DND-41 (cell line): ENCODE measurements around the gene ALDH16A1.
"Not testable (repeated sequence)": the region's sequence is repeated elsewhere in the genome, so short reads cannot be mapped to it uniquely, and the experiment has no call there.

Experiments
- ATAC-seq: fragments of 200-7000 bp; cut with Tn5 transposase; 3 replicates; pipeline ENCODE4 v1.9.1; 2021; ENCODE audit warnings: low read depth; ENCODE audit not compliant: insufficient read depth
- DNase-seq: peaks from one replicate; pipeline ENCODE4 v3.0.0-alpha.2; 2020
- H2AFZ ChIP-seq: 2 replicates; pipeline ENCODE4 v1.6.0; 2012; ENCODE audit warnings: low read depth, low read length
- H3K27ac ChIP-seq: 2 replicates; pipeline ENCODE4 v1.5.1; 2012; ENCODE audit warnings: low read length, inconsistent platforms
- H3K27me3 ChIP-seq: fragments of 200-600 bp; sonication (generic); 2 replicates; pipeline ENCODE4 v1.6.0; 2012; ENCODE audit warnings: low read length, mild to moderate bottlenecking, inconsistent platforms; ENCODE audit not compliant: insufficient read depth, poor library complexity
- H3K36me3 ChIP-seq: 2 replicates; pipeline ENCODE4 v1.5.1; 2012; ENCODE audit warnings: low read length, inconsistent platforms; ENCODE audit not compliant: insufficient read depth
- H3K4me1 ChIP-seq: 2 replicates; pipeline ENCODE4 v1.5.1; 2012; ENCODE audit warnings: mild to moderate bottlenecking, low read length; ENCODE audit not compliant: insufficient read depth
- H3K4me2 ChIP-seq: 2 replicates; pipeline ENCODE4 v1.6.0; 2012; ENCODE audit warnings: mild to moderate bottlenecking, moderate library complexity, low read length, inconsistent platforms; ENCODE audit not compliant: insufficient read depth
- H3K4me3 ChIP-seq, 2 experiments: fragments of 200-600 bp in 1 of 2; shearing (Covaris generic) in 1 of 2; 2 replicates each; pipeline ENCODE4 v1.5.1; 2012 to 2016; ENCODE audit warnings: inconsistent platforms in 2 of 2, low read length in 2 of 2, mild to moderate bottlenecking in 2 of 2, low read depth in 1 of 2, moderate library complexity in 1 of 2
- H3K79me2 ChIP-seq: 2 replicates; pipeline ENCODE4 v1.6.0; 2012; ENCODE audit warnings: low read length, inconsistent platforms; ENCODE audit not compliant: insufficient read depth
- H3K9ac ChIP-seq: 2 replicates; pipeline ENCODE4 v1.6.0; 2012; ENCODE audit warnings: low read depth, mild to moderate bottlenecking, inconsistent platforms, low read length, moderate library complexity
- H3K9me3 ChIP-seq: 2 replicates; pipeline ENCODE4 v1.5.1; 2012; ENCODE audit warnings: low read length, moderate library complexity, mild to moderate bottlenecking, inconsistent platforms; ENCODE audit not compliant: insufficient read depth, severe bottlenecking
- H4K20me1 ChIP-seq: 2 replicates; pipeline ENCODE4 v1.6.0; 2012; ENCODE audit warnings: low read length; ENCODE audit not compliant: insufficient read depth
- EZH2 ChIP-seq: IDR thresholded peaks from 3 replicates; pipeline ENCODE4 v1.6.1; 2012; ENCODE audit warnings: borderline replicate concordance, low read depth, mild to moderate bottlenecking, moderate library complexity, low read length, inconsistent platforms; ENCODE audit not compliant: severe bottlenecking
- TF ChIP-seq, protein P1 (sequence below): IDR thresholded peaks from 2 replicates; pipeline ENCODE4 v1.5.1; 2012; ENCODE audit warnings: borderline replicate concordance, low read length, moderate library complexity, mild to moderate bottlenecking; ENCODE audit not compliant: poor library complexity, severe bottlenecking; ENCODE audit errors: extremely low read depth

Gene ALDH16A1

DNA sequence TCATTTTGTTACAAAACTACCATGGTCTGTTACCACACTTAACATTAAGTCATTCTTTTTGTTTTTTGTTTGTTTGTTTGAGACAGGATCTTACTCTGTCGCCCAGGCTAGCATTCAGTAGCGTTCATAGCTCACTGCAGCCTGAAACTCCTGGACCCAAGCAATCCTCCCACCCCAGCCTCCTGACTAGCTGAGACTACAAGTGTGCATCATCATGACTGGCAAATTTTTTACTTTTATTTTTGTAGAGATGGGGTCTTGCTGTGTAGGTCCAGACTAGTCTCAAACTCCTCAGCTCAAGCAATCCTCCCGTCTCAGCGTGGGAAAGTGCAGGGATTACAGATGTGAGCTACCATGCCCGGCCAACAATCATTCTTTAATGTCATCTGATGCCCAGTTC is 3.3 kb downstream of the ALDH16A1 start:
- Histone ChIP-seq H3K27ac (no peak overlapping the region), H2AFZ (no peak overlapping the region), H3K4me1 (peaks cover 22% of the 10 kb centered on the region), H3K27me3 (no peaks in the 10 kb centered on the region), H3K9me3 (no peaks in the 10 kb centered on the region), H3K4me2 (no peak overlapping the region), H3K4me3 (no peak overlapping the region), H3K36me3 (peaks cover 45% of the 10 kb centered on the region), H3K9ac (no peak overlapping the region), H4K20me1 (no peaks in the 10 kb centered on the region), H3K79me2 (peaks cover 53% of the 10 kb centered on the region)
- no peak for DNase-seq
- TF ChIP-seq, protein P1, sequence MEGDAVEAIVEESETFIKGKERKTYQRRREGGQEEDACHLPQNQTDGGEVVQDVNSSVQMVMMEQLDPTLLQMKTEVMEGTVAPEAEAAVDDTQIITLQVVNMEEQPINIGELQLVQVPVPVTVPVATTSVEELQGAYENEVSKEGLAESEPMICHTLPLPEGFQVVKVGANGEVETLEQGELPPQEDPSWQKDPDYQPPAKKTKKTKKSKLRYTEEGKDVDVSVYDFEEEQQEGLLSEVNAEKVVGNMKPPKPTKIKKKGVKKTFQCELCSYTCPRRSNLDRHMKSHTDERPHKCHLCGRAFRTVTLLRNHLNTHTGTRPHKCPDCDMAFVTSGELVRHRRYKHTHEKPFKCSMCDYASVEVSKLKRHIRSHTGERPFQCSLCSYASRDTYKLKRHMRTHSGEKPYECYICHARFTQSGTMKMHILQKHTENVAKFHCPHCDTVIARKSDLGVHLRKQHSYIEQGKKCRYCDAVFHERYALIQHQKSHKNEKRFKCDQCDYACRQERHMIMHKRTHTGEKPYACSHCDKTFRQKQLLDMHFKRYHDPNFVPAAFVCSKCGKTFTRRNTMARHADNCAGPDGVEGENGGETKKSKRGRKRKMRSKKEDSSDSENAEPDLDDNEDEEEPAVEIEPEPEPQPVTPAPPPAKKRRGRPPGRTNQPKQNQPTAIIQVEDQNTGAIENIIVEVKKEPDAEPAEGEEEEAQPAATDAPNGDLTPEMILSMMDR: no peak
- no peak for TF ChIP-seq EZH2
- no peak for ATAC-seq

DNA sequence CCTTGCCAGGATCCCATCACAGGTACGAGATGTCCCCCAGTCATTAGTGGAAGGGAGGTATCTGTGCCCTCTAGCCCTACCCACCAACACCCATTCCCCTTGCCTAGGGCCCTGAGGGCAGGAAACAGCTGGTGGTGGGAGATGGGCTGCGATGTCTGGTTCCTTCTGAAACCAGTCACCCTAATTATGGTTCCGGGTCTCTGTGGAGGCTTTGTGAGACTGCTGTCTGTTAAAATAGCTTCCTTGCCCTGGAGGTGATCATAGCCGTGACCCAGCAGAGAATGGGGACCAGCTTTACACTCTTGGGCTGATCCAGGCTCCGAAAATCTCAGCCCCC is 5.5 kb downstream of the ALDH16A1 start:
- DNase-seq: no peak
- no peaks in the 10 kb centered on the region for H4K20me1 ChIP-seq
- H3K4me1 ChIP-seq: peaks cover 12% of the 10 kb centered on the region
- no peak overlapping the region for H3K4me2 ChIP-seq
- H3K9me3 ChIP-seq: no peaks in the 10 kb centered on the region
- TF ChIP-seq EZH2: no peak
- TF ChIP-seq, protein P1: no peak
- no peak overlapping the region for H2AFZ ChIP-seq
- peaks cover 43% of the 10 kb centered on the region for H3K79me2 ChIP-seq
- ATAC-seq: no peak
- H3K4me3 ChIP-seq: no peak overlapping the region
- H3K27ac ChIP-seq: 0 out of 2 replicates have a peak overlapping the region, but pooled peaks have one; percentile 6
- peaks cover 43% of the 10 kb centered on the region for H3K36me3 ChIP-seq
- no peaks in the 10 kb centered on the region for H3K27me3 ChIP-seq
- no peak overlapping the region for H3K9ac ChIP-seq

DNA sequence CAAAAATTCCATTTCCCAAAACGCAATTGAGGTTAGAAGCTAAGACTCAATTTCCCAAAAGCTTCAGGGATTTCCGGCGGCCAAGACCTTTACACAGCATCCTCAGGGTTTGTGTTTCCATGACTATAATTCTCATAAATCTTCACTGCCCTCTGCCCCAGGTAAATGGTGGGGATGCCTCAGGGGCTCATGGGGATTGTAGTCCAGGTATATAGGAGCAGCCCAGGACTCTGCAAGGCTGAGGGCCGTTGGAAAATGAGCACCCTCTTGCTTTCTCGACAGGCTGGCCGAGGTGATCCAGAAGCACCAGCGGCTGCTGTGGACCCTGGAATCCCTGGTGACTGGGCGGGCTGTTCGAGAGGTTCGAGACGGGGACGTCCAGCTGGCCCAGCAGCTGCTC is 6.4 kb downstream of the ALDH16A1 start:
- no peak overlapping the region for H3K4me3 ChIP-seq
- no peak overlapping the region for H2AFZ ChIP-seq
- H3K27me3 ChIP-seq: no peaks in the 10 kb centered on the region
- H4K20me1 ChIP-seq: no peaks in the 10 kb centered on the region
- H3K9me3 ChIP-seq: no peaks in the 10 kb centered on the region
- no peak overlapping the region for H3K9ac ChIP-seq
- no peak overlapping the region for H3K27ac ChIP-seq
- H3K79me2 ChIP-seq: peaks cover 35% of the 10 kb centered on the region
- TF ChIP-seq, protein P1: no peak
- TF ChIP-seq EZH2: no peak
- DNase-seq (no peak), ATAC-seq (0 out of 3 replicates have a peak, but pooled peaks have one; percentile 31)
- H3K4me2 ChIP-seq: no peak overlapping the region
- peaks cover 46% of the 10 kb centered on the region for H3K36me3 ChIP-seq
- H3K4me1 ChIP-seq: peaks cover 5% of the 10 kb centered on the region

DNA sequence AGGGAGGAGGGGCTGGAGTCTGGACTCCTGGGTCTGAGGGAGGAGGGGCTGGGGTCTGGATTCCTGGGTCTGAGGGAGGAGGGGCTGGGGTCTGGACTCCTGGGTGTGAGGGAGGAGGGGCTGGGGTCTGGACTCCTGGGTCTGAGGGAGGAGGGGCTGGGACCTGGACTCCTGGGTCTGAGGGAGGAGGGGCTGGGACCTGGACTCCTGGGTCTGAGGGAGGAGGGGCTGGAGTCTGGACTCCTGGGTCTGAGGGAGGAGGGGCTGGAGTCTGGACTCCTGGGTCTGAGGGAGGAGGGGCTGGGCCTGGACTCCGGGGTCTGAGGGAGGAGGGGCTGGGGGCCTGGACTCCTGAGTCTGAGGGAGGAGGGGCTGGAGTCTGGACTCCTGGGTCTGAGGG is 8.1 kb downstream of the ALDH16A1 start:
- H3K79me2 ChIP-seq: peaks cover 20% of the 10 kb centered on the region
- peaks cover 53% of the 10 kb centered on the region for H3K36me3 ChIP-seq
- H3K27ac ChIP-seq, H3K4me3 ChIP-seq, H4K20me1 ChIP-seq, H3K9ac ChIP-seq, ATAC-seq, H3K4me2 ChIP-seq, DNase-seq, H2AFZ ChIP-seq, H3K9me3 ChIP-seq, H3K27me3 ChIP-seq, H3K4me1 ChIP-seq: not testable (repeated sequence)
